Activated T-cell treated with anti-CD3 and anti-CD28 coated beads, Interleukin-2, amount 50 U/mL, for 24 hours (primary cell): ENCODE measurements around the gene POLR2J2.
"Not testable (repeated sequence)": the region's sequence is repeated elsewhere in the genome, so short reads cannot be mapped to it uniquely, and the experiment has no call there.

Experiments
- DNase-seq: peaks from one replicate; pipeline ENCODE4 v3.0.0-alpha.2; 2020
- H3K27ac Mint-ChIP-seq: 2 replicates; pipeline ENCODE4 v1.8.0; 2020; ENCODE audit warnings: mild to moderate bottlenecking, mixed read lengths
- H3K27me3 Mint-ChIP-seq: 2 replicates; pipeline ENCODE4 v1.8.0; 2020; ENCODE audit warnings: mixed read lengths
- H3K36me3 Mint-ChIP-seq: 2 replicates; pipeline ENCODE4 v1.8.0; 2020; ENCODE audit warnings: low read depth, mixed read lengths
- H3K4me1 Mint-ChIP-seq: 2 replicates; pipeline ENCODE4 v1.8.0; 2020; ENCODE audit warnings: low read depth, mixed read lengths
- H3K4me3 Mint-ChIP-seq: 2 replicates; pipeline ENCODE4 v1.8.0; 2020; ENCODE audit warnings: mild to moderate bottlenecking, moderate library complexity, mixed read lengths
- H3K9me3 Mint-ChIP-seq: 2 replicates; pipeline ENCODE4 v1.8.0; 2020; ENCODE audit warnings: mixed read lengths

POLR2J2 gene

GRCh38 chr7:102688299-102689036 is 17.0 kb upstream of the POLR2J2 start:
- H3K27me3 Mint-ChIP-seq, H3K9me3 Mint-ChIP-seq, H3K36me3 Mint-ChIP-seq, H3K4me1 Mint-ChIP-seq, H3K27ac Mint-ChIP-seq, H3K4me3 Mint-ChIP-seq, DNase-seq: not testable (repeated sequence)

DNA sequence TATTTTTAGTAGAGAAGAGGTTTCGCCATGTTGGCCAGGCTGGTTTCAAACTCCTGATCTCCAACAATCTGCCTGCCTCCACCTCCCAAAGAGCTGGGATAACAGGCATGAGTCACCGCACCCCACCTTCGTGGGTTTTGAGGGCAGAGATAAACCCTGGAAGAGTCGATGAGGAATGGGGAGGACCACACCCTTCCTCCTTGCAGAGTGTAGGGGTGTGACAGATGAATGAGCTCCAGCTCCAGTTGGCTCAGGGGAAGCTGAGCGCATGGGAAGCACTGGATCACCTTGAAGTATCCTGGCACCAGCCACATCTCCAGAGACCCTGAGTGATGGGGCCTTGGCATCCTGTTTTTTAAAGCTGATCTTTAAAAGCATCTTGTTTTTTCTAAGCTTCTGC is 11.1 kb upstream of the POLR2J2 start:
- not testable (repeated sequence) for H3K36me3 Mint-ChIP-seq, DNase-seq, H3K27me3 Mint-ChIP-seq, H3K4me1 Mint-ChIP-seq, H3K27ac Mint-ChIP-seq, H3K9me3 Mint-ChIP-seq, H3K4me3 Mint-ChIP-seq

GRCh38 chr7:102680780-102681179 is 9.3 kb upstream of the POLR2J2 start:
- not testable (repeated sequence) for DNase-seq, H3K9me3 Mint-ChIP-seq, H3K4me3 Mint-ChIP-seq, H3K27ac Mint-ChIP-seq, H3K4me1 Mint-ChIP-seq, H3K27me3 Mint-ChIP-seq, H3K36me3 Mint-ChIP-seq

DNA sequence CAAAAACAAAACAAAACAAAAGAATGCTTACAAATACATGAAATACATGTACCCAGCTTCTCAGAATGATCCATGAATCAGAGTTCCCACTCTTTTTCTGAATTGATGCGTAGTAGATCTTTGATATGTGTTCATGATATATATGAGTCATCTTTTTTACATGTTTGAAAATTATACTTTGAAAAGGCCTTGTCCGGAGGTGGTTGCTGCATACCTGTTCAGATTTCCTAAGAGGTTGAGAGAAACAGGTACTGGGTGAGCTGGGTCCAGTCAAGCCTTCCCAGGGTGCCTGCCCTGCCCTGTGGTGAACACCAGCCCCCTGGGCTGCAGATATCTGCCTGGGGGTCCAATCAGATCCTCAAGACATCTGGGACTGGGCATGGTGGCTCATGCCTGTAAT is 4.1 kb upstream of the POLR2J2 start:
- H3K36me3 Mint-ChIP-seq, H3K9me3 Mint-ChIP-seq, H3K27ac Mint-ChIP-seq, H3K4me3 Mint-ChIP-seq, H3K27me3 Mint-ChIP-seq, H3K4me1 Mint-ChIP-seq: not testable (repeated sequence)
- DNase-seq = peak; percentile 72

GRCh38 chr7:102673447-102674067 is 2.1 kb upstream of the POLR2J2 start:
- H3K27me3 Mint-ChIP-seq, H3K27ac Mint-ChIP-seq, H3K36me3 Mint-ChIP-seq, H3K9me3 Mint-ChIP-seq, H3K4me3 Mint-ChIP-seq, H3K4me1 Mint-ChIP-seq, DNase-seq: not testable (repeated sequence)

DNA sequence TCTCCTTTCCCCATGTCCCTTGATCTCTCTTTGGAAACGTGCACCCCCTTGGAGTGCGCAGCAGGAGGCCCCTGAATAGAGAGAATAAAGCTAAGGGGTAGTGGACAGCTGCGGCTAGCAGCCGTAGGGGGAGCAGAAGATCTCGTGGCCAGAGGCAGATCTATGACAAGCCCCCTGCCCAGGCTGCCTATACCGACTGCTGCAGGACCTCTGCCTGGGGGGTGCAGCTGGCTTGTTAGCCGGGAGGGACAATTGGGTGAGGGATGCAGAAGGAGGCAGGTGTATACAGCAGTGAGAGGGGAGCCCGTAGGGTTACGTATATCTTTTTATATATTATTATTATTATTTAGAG is 469 bp upstream of the POLR2J2 start:
- DNase-seq, H3K27me3 Mint-ChIP-seq, H3K27ac Mint-ChIP-seq: not testable (repeated sequence)

DNA sequence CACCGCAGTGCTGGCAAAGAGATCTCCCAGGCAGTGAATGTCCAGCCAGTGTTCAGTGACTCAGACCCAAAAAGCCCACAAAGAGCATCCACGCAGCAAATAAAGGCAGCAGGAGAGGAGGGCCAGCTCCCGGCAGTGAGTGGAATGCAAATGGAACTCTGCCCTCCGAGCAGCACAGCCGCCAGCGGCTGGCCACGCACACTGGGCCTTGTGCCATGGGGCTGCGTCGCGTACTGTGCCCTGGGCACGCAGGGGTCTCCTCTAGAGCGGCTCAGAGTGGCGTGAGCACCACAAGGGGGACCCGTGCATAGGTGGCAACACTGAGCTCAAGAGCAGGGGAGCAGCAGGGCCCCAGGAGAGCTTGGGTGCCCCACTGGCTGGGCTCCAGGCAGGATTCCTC is 3.9 kb downstream of the POLR2J2 start:
- H3K9me3 Mint-ChIP-seq, H3K36me3 Mint-ChIP-seq, H3K27ac Mint-ChIP-seq, DNase-seq, H3K27me3 Mint-ChIP-seq, H3K4me1 Mint-ChIP-seq, H3K4me3 Mint-ChIP-seq: not testable (repeated sequence)

More for the DNA sequence above, 469 bp upstream of the POLR2J2 start:
- H3K4me3 Mint-ChIP-seq, H3K4me1 Mint-ChIP-seq, H3K9me3 Mint-ChIP-seq, H3K36me3 Mint-ChIP-seq: not testable (repeated sequence)

DNA sequence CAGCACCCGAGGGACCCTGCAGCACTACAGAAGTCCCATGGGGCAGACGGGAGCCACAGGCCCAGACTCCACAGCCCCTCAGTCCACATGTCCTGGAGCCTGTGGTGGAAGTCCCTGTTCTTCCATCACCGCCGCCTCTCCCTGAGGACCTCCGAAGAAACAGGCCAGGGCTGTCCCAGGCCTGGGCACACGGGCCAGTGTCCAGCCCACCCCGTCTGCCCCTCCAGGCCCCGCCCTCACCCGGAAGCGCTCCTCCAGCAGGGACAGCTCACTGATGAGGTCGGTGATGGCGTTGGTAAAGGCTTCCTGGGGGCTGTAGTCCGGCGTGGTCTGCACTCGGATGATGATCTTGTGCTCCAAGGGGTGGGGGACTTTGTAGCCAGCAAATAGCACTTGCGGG is 4.6 kb downstream of the POLR2J2 start:
- not testable (repeated sequence) for H3K27ac Mint-ChIP-seq, H3K4me1 Mint-ChIP-seq, H3K36me3 Mint-ChIP-seq, H3K27me3 Mint-ChIP-seq, H3K9me3 Mint-ChIP-seq, DNase-seq, H3K4me3 Mint-ChIP-seq

GRCh38 chr7:102664765-102665164 is 6.7 kb downstream of the POLR2J2 start:
- not testable (repeated sequence) for H3K9me3 Mint-ChIP-seq, H3K27ac Mint-ChIP-seq, H3K4me1 Mint-ChIP-seq, H3K4me3 Mint-ChIP-seq, H3K36me3 Mint-ChIP-seq, DNase-seq, H3K27me3 Mint-ChIP-seq

GRCh38 chr7:102649924-102650323 is 21.5 kb downstream of the POLR2J2 start, which contains the start of gene SPDYE2B:
Gene SPDYE2B (plus strand): TSS chr7:102650319. CDS start chr7:102652349, 2,030 bp downstream.
- H3K27me3 Mint-ChIP-seq, DNase-seq, H3K4me1 Mint-ChIP-seq, H3K9me3 Mint-ChIP-seq, H3K36me3 Mint-ChIP-seq, H3K27ac Mint-ChIP-seq, H3K4me3 Mint-ChIP-seq: not testable (repeated sequence)

DNA sequence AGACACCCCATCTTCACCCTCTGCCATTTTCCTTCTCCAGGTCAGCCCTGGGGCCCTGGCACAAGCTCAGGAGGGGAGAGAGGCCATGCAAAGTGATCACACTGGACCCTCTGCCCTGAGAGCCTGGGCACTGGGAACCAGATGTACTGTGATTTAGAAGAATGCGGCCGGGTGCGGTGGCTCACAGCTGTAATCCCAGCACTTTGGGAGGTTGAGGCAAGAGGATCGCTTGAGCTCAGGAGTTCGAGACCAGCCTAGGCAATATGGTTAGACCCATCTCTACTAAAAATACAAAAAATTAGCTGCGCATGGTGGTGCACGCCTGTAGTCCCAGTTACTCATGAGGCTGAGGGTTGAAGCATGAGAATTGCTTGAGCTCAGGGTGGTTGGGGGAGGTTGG is 23.6 kb downstream of the POLR2J2 start:
- H3K27ac Mint-ChIP-seq, DNase-seq, H3K4me1 Mint-ChIP-seq, H3K9me3 Mint-ChIP-seq, H3K36me3 Mint-ChIP-seq, H3K27me3 Mint-ChIP-seq, H3K4me3 Mint-ChIP-seq: not testable (repeated sequence)

DNA sequence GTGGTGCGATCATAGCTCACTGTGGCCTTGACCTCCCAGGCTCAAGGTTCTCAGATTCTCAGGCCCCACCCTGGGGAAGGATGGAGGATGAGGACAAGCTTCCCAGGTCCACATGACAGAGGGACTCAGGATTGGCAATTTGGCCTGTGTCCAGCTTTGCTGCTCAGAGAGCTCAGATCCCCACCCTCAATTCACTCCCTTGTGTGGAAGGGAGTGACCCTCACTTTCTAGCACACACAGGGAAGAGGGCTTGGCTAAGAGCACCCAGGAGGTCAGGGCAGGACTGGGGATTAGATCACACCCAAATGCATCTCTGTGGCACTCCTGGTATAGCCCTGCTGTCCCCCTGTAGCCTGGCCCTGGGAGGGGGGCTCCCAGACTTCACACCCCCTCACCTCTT is 28.1 kb downstream of the POLR2J2 start:
- H3K27me3 Mint-ChIP-seq, H3K4me1 Mint-ChIP-seq, H3K9me3 Mint-ChIP-seq, H3K4me3 Mint-ChIP-seq, H3K36me3 Mint-ChIP-seq, H3K27ac Mint-ChIP-seq, DNase-seq: not testable (repeated sequence)

DNA sequence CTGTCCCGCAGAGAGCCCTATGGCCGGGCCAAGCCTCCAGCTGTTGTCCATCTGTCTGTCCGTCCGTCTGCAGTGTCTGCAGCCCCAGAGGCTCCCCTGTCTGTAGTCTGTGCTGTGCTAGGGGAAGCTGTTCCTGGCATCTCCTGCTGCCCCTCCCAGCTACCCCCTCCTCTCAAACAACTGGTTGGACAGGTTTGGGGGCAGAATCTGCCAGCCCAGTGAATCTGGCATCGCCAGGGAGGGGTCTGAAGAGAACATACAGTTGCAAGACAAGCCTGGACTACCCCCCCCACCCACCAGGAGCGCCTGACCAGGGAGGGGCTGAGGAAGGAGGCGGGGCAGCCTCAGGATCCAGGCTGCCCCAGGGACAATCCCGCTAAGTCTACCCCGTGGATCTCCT is 28.8 kb downstream of the POLR2J2 start, which contains the start of gene UPK3BL1:
UPK3BL1 (minus strand) TSS at position 101 of the 400 bp plus-strand sequence; CDS start at position 51, 50 bp downstream.
- H3K27ac Mint-ChIP-seq, H3K27me3 Mint-ChIP-seq, H3K4me1 Mint-ChIP-seq, H3K36me3 Mint-ChIP-seq, H3K9me3 Mint-ChIP-seq, DNase-seq, H3K4me3 Mint-ChIP-seq: not testable (repeated sequence)

DNA sequence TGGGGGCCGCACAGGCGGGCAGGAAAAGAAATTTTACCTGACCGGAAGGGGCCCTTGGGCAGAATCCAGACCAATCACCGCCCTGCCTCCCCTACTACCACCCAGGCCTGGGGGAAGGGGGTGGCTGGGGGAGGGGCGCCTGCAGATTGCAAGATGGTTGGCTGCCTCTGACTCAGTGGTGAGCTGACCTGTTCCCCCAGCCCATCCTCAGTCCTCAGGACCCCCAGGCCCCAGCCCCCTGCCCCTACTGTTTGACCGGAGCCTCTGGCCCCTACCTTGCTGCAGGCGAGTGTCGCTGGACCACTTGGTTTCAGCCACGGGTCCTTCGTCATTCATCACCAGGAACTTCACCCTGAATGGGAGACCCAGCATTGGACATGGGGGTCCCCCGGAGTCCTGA is 32.6 kb downstream of the POLR2J2 start:
- H3K27me3 Mint-ChIP-seq, H3K36me3 Mint-ChIP-seq, H3K27ac Mint-ChIP-seq, DNase-seq, H3K4me1 Mint-ChIP-seq, H3K4me3 Mint-ChIP-seq, H3K9me3 Mint-ChIP-seq: not testable (repeated sequence)

DNA sequence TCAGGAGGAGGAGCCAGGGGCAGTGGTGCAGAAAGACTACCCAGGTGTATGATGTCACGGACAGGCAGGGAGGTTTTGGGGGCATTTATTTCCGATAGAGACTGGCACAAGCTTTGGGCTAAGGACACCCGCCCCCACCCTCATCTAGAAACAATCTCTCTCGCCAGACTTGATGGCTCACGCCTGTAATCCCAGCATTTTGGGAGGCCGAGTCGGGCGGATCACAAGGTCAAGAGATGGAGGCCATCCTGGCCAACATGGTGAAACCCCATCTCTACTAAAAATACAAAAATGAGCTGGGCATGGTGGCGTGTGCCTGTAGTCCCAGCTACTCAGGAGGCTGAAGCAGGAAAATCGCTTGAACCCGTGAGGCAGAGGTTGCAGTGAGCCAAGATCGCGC is 34.5 kb downstream of the POLR2J2 start:
- not testable (repeated sequence) for H3K36me3 Mint-ChIP-seq, DNase-seq, H3K27me3 Mint-ChIP-seq, H3K27ac Mint-ChIP-seq, H3K9me3 Mint-ChIP-seq, H3K4me3 Mint-ChIP-seq, H3K4me1 Mint-ChIP-seq

- H3K4me3 Mint-ChIP-seq, H3K36me3 Mint-ChIP-seq, H3K9me3 Mint-ChIP-seq, H3K27me3 Mint-ChIP-seq, H3K27ac Mint-ChIP-seq, H3K4me1 Mint-ChIP-seq, DNase-seq: not testable (repeated sequence)
These were observed 36.1 kb downstream of the POLR2J2 start for GRCh38 chr7:102635354-102635753.
